SIG-M5 treated with dmso at 0.1 percent for 504 hours (cell line): ENCODE measurements around the gene ROM1.
"Not testable (repeated sequence)": the region's sequence is repeated elsewhere in the genome, so short reads cannot be mapped to it uniquely, and the experiment has no call there.

Experiments
- DNase-seq: peaks from one replicate; lab custom pipeline; 2025; ENCODE audit not compliant: unreplicated experiment; lab: John Stamatoyannopoulos, UW

ROM1 gene

GRCh38 chr11:62607714-62608113 lies 5.3 kb upstream of the ROM1 start:
- DNase-seq, result no peak

GRCh38 chr11:62608776-62609175 lies 4.3 kb upstream of the ROM1 start:
- no peak for DNase-seq

- DNase-seq, result no peak
Observed at GRCh38 chr11:62610403-62610802, 2.7 kb upstream of the ROM1 start.

DNA sequence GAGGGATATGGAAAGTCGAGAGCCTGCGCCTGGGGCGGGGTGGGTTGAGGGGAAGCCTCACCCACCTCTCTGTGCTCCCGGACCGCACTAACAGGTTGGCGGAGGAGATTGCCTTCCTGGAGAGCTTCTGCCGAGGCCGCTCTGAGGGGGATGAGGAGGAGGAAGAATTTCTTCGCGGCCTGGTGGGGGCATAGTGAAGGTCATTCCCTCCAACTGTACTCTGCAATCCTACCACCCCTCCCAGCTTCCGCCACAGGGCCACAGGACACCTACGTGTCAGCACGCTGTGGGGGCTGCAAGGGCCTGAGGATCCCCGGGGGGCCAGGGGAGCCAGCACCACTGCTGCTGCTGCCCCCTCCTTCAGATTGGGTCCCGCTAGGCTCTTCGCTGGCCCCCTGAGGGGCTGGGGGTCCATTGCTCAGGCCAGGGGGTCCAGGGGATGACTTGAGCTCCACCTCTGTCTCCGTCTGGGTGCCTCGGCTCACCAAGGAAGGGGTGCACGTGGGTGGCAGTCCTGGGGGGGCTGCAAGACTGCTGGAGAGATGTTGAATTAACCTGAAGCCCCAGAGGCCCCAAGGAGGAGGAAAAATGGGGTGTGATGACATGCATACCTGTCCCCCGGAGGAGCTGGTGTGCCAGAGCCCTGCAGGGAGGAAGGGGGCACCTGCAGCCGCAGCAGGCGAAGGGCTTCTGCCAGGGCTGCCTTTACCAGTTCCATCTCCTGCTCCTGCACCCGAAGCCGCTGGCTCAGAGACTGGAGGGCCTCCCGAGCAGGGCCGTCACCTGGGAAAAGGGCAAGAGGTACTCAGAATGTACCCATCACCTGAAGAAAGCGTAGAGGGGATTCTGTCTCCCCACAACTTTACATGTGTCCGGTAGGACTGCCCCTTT lies 2.0 kb upstream of the ROM1 start:
- DNase-seq, result no peak

DNA sequence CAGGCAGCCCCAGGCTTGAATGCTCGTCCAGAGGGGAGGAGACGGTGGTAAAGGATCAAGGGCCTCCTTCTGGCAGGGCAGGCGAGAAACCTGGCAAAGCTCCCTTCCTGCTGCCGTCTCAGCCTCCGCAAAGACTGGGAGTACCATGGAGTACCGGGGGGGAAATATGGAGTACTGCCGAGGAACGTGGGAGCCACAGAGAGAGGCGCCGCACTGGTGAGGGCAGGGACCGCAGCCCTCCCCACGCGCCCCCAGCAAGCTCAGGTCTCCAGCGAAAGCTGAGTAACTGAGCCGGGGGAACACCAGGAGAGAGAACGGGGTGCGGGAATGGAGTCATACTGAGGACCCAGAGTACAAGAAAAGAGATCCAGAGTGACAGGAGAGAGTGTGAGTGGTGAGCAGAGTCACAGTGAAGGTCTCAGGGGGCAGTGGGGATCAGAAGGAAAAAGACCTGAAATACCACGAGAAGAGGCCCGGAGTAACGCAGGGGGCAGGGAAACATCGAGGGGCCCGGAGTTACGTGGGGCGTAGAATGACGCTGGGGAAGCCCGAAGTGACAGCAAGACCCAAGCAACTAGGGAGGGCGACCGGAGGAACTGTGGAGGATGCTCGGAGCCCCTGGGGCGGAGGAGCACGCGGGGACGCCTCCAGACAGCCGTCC lies 1.2 kb upstream of the ROM1 start:
- peak; percentile 54 for DNase-seq

DNA sequence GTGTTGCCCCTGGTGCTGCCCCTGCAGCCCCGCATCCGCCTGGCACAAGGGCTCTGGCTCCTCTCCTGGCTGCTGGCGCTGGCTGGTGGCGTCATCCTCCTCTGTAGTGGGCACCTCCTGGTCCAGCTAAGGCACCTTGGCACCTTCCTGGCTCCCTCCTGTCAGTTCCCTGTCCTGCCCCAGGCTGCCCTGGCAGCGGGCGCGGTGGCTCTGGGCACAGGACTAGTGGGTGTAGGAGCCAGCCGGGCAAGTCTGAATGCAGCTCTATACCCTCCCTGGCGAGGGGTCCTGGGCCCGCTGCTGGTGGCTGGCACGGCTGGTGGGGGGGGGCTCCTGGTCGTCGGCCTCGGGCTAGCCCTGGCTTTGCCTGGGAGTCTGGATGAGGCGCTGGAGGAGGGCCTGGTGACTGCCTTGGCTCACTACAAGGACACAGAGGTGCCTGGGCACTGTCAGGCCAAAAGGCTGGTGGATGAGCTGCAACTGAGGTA lies 278 bp downstream of the ROM1 start:
- DNase-seq, result no peak

DNA sequence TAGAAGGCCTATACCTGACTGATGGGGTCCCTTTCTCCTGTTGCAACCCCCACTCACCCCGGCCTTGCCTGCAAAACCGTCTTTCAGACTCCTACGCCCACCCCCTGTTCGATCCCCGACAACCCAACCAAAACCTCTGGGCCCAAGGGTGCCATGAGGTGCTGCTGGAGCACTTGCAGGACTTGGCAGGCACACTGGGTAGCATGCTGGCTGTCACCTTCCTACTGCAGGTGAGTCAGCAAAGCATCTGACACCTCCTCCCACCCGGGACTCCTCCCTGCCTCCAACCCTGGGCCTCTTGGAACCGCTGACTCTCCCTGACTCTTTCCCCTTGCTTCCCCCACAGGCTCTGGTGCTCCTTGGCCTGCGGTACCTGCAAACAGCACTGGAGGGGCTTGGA lies 1.2 kb downstream of the ROM1 start:
- DNase-seq, result no peak

DNA sequence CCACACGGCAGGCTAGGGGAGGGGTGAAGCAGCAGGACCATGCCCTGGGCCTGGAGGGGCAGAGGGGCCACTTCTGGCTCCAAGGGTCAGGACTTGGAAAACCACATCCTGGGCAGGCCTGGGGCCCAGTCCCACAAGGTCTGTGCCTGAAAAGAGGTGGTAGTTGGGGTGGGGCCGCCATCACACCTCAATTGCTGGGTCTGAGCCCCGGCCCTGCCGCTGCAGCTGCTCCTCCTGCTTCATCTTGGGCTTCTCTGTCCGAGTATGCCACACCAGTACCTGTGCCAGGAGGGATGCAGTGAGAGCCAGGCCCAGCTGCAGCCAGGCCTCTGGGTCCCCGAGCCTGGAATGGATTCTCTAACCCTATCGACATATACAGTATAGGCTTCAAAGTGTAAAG lies 2.5 kb downstream of the ROM1 start:
- no peak for DNase-seq

- DNase-seq, result not testable (repeated sequence)
Observed at GRCh38 chr11:62616957-62617356, 3.9 kb downstream of the ROM1 start.

GRCh38 chr11:62621027-62621566 lies 8.0 kb downstream of the ROM1 start:
- no peak for DNase-seq

DNA sequence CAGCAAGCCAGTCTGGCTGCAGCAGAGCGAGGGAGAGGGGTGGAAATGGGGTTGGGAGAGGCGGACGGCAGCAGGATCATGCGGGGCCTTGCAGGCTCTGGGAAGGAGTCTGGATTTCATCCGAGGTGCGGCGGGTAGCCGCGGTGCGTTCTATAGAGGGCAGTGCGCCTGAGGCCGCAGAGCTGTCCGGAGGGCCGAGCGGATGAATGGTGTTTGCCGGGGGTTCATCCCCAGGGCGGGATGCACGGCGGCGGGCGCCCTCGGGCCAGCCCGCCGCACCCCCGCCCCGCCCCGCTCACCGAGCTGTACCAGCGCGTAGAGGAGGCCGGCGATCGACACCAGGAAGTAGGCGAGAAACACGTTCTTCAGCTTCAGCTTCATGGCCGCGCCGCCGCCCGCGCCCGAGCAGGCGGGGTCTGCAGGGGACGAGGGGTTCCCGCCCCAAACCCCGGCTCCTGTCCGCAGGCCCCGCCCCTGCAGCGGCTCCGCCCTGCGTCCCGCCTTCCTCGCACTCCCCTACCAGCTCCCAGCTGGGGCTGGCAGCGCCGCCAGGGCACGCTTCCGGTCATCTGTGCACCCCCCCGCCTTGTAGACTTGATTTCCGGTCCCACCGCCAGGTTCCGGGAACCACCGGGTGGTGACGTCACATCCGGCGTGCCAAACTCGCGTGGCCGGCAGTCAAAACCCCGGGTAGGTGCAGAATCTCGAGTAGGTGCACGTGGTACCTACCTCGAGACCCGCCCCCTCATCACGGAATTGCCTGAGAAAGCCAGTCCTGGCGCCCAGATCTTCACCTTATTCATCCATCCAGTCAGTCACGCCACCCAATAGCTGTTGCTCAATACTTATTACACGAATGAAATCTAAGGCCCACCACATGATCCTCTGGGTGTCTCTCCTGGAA lies 8.8 kb downstream of the ROM1 start, which contains the start of gene B3GAT3:
Gene B3GAT3, minus strand, starts transcription at position 420 of the 904 bp plus-strand sequence. Its CDS starts 39 bp downstream, at position 381.
- DNase-seq, result peak; percentile 91

DNA sequence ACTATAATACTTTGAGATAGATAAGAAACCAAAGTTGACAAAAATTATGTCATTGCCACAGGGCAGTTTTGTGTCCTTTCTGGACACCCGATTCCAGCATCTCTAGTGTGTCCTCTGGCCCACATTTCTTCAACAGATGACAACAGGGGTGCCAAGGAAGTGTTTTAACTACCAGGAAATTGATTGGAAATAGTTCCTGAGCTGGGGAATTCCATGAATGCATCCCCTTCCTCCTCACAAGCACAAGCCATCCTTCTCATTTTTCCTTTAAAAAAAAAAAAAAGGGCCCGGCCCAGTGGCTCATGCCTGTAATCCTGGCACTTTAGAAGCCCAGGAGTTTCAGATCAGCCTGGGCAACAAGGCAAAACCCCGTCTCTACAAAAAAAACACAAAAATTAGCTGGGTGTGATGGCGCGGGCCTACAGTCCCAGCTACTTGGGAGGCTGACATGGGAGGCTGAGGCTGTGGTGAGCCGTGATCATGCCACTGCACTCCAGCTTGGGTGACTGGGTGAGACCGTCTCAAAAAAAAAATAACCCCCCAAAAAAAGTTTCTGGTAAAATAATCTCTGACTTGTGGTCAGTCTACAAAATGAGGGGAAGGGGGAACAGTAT lies 9.5 kb downstream of the ROM1 start:
- DNase-seq, result no peak

DNA sequence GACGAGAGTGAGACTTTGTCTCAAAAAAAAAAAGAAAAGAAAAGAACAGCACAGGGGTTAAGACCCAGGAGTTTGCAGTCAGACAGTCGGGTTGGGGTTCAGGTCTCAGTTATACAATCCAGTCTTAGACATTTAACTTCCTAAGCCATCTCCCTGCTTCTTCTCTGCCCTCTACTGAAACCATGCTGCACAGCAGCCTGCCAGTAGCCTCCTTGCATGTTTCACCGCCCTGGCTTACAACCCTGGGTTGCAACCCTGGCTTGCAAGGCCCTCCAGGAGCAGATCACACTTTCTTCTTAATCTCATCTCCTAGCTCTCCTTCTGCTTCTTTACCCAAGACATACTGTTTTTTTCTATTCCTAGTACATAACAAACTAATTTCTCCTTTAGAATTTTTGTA lies 14.7 kb downstream of the ROM1 start:
- peak; percentile 12 for DNase-seq

GRCh38 chr11:62632492-62632891 lies 19.4 kb downstream of the ROM1 start:
- DNase-seq, result no peak

DNA sequence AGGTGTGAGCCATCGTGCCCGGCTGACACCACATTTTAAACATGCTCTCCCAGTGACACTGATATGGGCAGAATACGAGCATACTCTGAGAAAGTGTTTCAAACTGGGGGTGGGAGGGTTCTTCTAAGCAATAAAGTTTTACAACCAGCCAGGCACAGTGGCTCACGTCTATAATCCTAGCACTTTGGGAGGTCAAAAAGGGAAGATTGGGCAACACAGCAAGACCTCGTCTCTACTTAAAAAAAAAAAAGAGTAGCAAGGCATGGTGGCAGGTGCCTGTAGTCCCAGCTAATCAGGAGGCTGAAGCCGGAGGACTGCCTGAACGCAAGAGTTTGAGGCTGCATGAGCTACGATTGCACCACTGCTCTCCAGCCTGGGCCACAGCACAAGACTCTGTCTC lies 31.2 kb downstream of the ROM1 start:
- peak; percentile 16 for DNase-seq

GRCh38 chr11:62645671-62645945 lies 32.6 kb downstream of the ROM1 start:
- no peak for DNase-seq

- peak; percentile 97 for DNase-seq
Observed at GRCh38 chr11:62645946-62646824, 33.1 kb downstream of the ROM1 start, which contains the start of gene GANAB. GANAB (minus strand) TSS chr11:62646613; CDS start chr11:62646599, 14 bp downstream.

DNA sequence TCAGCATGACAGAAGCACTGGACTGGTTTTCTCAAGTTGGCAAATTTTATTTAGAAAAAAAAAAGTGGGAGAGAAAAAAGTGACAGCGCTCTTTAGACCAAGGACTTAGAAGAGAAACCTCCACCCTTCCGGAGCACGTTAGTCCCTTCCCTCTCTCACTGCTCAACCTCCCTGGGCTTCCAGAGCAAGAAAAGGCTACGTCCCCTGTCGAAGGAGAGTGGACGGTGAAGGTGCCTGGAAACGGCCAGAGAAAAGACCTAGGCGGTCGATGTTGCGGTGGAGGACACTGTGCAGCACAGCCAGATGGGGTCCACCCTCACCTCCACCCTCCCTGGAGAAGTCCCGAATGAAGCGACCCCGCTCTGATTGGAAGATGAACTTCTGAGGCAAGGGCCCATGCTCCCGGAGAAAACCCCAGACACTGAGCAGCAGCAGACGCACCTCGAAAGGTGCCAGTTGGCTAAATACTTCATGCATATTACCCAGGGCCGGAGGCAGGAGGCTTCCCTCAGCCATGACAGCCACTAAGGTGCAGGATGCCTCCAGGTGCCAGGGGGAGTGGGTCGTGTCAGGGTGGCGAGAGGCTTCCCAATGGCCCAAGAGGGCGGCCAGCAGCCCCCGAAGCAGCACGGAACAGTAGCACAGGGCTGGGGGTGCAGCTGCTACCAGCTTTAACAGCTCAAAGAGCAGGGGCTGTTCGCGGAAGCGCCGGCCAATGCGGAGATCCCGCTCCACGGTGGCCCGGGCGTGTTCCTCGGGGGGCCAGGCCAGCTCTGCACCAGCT lies 34.0 kb downstream of the ROM1 start:
- no peak for DNase-seq

- DNase-seq, result no peak
Observed at GRCh38 chr11:62647609-62648005, 34.5 kb downstream of the ROM1 start.
